Calu3 (cell line): ENCODE measurements around the gene HCRTR1. TPM values are rescaled to one million over a fixed set of nuclear protein-coding genes. Genes with fewer than 3 reads are reported as not detected.

Experiments used
- BruUV-seq: library from RNA; stranded (reverse); fragments of 400-500 nt; replicated peaks from 2 replicates; lab custom pipeline; 2021; lab: Mats Ljungman, UMichigan
- CTCF ChIA-PET: fragments of 300-600 bp; sonication (Branson Sonifier 250); formaldehyde crosslinking; loops from one replicate; lab custom pipeline; 2022; ENCODE audit warnings: antibody characterized with exemption; lab: Charles Lee
- DNase-seq: peaks from one replicate; pipeline ENCODE4 v3.0.0; 2022
- H3K27ac Mint-ChIP-seq: one replicate; pipeline ENCODE4 v1.8.0; 2022; ENCODE audit warnings: mixed read lengths; ENCODE audit not compliant: unreplicated experiment
- H3K27me3 Mint-ChIP-seq: one replicate; pipeline ENCODE4 v1.8.0; 2022; ENCODE audit warnings: mixed read lengths; ENCODE audit not compliant: unreplicated experiment
- H3K36me3 Mint-ChIP-seq: one replicate; pipeline ENCODE4 v1.8.0; 2022; ENCODE audit warnings: mild to moderate bottlenecking, moderate library complexity, mixed read lengths; ENCODE audit not compliant: insufficient read depth, unreplicated experiment
- H3K4me1 Mint-ChIP-seq: one replicate; pipeline ENCODE4 v1.8.0; 2022; ENCODE audit warnings: mild to moderate bottlenecking, low read depth, mixed read lengths; ENCODE audit not compliant: unreplicated experiment
- H3K4me3 Mint-ChIP-seq: one replicate; pipeline ENCODE4 v1.8.0; 2022; ENCODE audit warnings: mild to moderate bottlenecking, low read depth, moderate library complexity, mixed read lengths; ENCODE audit not compliant: unreplicated experiment
- H3K9me3 Mint-ChIP-seq: one replicate; pipeline ENCODE4 v1.8.0; 2022; ENCODE audit warnings: low read depth, mixed read lengths; ENCODE audit not compliant: unreplicated experiment
- CTCF ChIP-seq: fragments of 200-600 bp; IDR thresholded peaks from one replicate; pipeline ENCODE4 v1.8.0; 2022; ENCODE audit warnings: antibody characterized with exemption; ENCODE audit not compliant: unreplicated experiment
- intact Hi-C: fragments of 100-400 bp; cut with micrococcal nuclease; formaldehyde crosslinking; loops from one replicate; pipeline ENCODE4 v1.10.0; 2022; ENCODE audit not compliant: unreplicated experiment
- total RNA-seq: library from RNA; stranded (reverse); gene quantifications from 2 replicates; pipeline ENCODE4 v1.2.3, GENCODE V29; 2022

HCRTR1 gene
- total RNA-seq, 1 experiment from 2014 or later, result not detected

- DNase-seq, result no peak
- H3K36me3 Mint-ChIP-seq, result peaks cover 17% of the 10 kb centered on the region
- H3K9me3 Mint-ChIP-seq, result no peaks in the 10 kb centered on the region
- intact Hi-C loops, result no loop called here
- peaks cover 20% of the 10 kb centered on the region for H3K4me1 Mint-ChIP-seq
- BruUV-seq, result no TSS peak
- peaks cover 34% of the 10 kb centered on the region for H3K27me3 Mint-ChIP-seq
- TF ChIP-seq CTCF, result no peak
- peak overlapping the region; percentile 99 for H3K27ac Mint-ChIP-seq
- CTCF ChIA-PET, result interaction anchor here (0.7 kb wide), 1 partner anchor 9 kb away, joined by 3 read pairs; no protein-coding TSS in a partner anchor
- H3K4me3 Mint-ChIP-seq, result peak overlapping the region; percentile 96
These were observed 28.9 kb downstream of the HCRTR1 start for GRCh38 chr1:31646259-31646960.

GRCh38 chr1:31647106-31647505 is 29.6 kb downstream of the HCRTR1 start:
- DNase-seq, result no peak
- Mint-ChIP-seq H3K27me3 (peaks cover 34% of the 10 kb centered on the region), H3K4me1 (peaks cover 20% of the 10 kb centered on the region), H3K36me3 (peaks cover 17% of the 10 kb centered on the region), H3K9me3 (no peaks in the 10 kb centered on the region), H3K27ac (no peak overlapping the region), H3K4me3 (peak overlapping the region; percentile 1)
- no peak for TF ChIP-seq CTCF
- CTCF ChIA-PET, result interaction anchor here (0.7 kb wide), 1 partner anchor 8 kb away, joined by 3 read pairs; no protein-coding TSS in a partner anchor
- intact Hi-C loops, result no loop called here
- no TSS peak for BruUV-seq

- no TSS peak for BruUV-seq
- H3K9me3 Mint-ChIP-seq, result no peaks in the 10 kb centered on the region
- intact Hi-C loops, result no loop called here
These were observed 30.7 kb downstream of the HCRTR1 start for GRCh38 chr1:31648190-31648589.

GRCh38 chr1:31648641-31649357 is 31.3 kb downstream of the HCRTR1 start:
- no peak overlapping the region for H3K27ac Mint-ChIP-seq
- H3K36me3 Mint-ChIP-seq, result peaks cover 16% of the 10 kb centered on the region
- H3K4me3 Mint-ChIP-seq, result no peak overlapping the region
- CTCF ChIA-PET, result no interaction called here
- intact Hi-C loops, result no loop called here
- TF ChIP-seq CTCF, result no peak
- BruUV-seq, result no TSS peak
- H3K27me3 Mint-ChIP-seq, result peaks cover 35% of the 10 kb centered on the region
- peaks cover 14% of the 10 kb centered on the region for H3K4me1 Mint-ChIP-seq
- DNase-seq, result no peak
- H3K9me3 Mint-ChIP-seq, result no peaks in the 10 kb centered on the region

More at GRCh38 chr1:31648190-31648589, 30.7 kb downstream of the HCRTR1 start:
- no peak for DNase-seq
- Mint-ChIP-seq H3K4me1 (peaks cover 20% of the 10 kb centered on the region), H3K4me3 (no peak overlapping the region), H3K36me3 (peaks cover 17% of the 10 kb centered on the region), H3K27ac (no peak overlapping the region), H3K27me3 (peaks cover 34% of the 10 kb centered on the region)
- CTCF ChIA-PET, result no interaction called here
- no peak for TF ChIP-seq CTCF
